Epidermal melanocyte (primary cell): ENCODE results near the gene TH.
"Not testable (repeated sequence)": the region's sequence is repeated elsewhere in the genome, so short reads cannot be mapped to it uniquely, and the experiment has no call there.

Source experiments
- DNase-seq: peaks from one replicate; pipeline ENCODE4 v3.0.0; 2011; ENCODE audit warnings: low spot score; ENCODE audit not compliant: insufficient read length

Gene TH

DNA sequence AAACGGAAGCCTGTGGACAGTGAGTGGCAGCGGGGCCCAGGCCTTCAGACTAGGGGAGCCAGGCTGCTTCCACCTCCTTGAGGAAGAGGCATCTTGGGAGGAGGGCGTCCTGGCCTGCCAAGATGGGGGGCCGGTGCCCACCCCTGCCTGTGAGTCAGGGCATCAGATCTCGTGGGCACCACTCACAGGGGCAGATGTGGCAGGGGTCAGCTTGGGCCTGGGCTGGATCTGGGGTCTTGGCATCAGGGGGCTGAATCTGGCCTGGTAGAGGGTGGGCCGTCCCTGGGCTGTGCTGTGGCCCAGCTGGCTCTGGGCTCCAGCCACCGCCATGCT, 24.1 kb upstream of the TH start:
- DNase-seq = no peak

GRCh38 chr11:2194877-2195755, 23.5 kb upstream of the TH start:
- DNase-seq = no peak

DNA sequence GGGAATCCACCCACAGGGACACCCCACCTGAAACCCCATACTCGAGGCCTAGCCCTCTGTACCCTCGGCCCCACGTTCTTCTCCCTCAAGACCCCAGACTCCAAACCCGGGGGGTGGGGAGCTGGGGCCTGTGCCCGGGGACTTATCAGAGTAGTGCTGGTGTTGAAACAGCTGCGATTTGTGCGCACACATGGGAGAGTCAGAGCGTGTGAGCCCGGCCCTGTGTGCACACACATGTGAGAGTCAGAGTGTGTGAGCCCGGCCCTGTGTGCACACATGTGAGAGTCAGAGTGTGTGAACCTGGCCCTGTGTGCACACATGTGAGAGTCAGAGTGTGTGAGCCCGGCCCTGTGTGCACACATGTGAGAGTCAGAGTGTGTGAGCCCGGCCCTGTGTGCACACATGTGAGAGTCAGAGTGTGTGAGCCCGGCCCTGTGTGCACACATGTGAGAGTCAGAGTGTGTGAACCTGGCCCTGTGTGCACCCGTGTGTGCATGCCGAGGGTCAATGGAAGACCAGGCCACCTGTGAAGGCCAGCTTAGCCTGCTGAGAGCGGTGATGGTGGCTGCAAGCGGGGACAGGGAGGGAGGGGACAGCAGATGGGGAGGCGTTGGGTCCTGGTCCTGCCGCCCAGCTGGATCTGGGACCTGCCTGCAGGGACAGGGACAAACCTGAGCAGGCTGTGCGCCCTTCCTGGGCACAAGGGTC, 22.4 kb upstream of the TH start:
- DNase-seq = not testable (repeated sequence)

DNA sequence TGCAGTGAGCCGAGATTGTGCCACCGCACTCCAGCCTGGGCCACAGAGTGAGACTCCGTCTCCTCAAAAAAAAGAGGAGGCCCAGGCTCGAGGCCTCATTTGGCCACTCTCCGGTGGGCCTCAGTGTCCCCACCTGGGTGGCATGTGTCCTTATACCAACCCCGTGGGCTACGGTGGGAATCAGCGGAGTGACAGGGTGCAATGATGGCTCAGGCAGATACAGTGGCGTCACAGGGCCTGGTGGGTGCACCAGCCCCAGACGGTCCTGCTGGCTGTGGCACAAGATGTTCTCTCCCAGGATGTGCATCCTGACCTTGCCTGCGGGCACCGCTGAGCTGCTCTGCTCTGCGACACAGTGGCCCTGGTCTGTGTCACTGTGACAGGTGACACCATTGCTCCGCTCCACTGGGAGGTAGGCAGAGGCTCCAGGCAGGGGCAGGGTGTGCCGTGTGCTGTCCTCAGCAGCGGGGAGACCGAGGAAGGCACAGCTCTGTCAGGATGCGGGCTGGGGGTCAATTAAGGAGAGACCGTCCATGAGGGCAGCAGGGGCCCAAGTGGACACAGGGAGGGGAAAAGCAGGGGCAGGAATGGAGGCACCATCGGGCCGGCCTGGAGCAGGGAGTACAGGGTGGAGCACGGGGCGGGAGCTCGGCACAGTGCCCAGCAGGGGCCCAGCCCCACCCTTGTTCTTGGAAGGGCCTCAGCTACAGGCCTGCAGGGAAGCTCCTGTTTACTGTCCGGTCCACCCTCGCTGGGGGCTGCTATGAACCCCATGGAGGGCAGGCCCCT, 21.7 kb upstream of the TH start:
- no peak for DNase-seq

DNA sequence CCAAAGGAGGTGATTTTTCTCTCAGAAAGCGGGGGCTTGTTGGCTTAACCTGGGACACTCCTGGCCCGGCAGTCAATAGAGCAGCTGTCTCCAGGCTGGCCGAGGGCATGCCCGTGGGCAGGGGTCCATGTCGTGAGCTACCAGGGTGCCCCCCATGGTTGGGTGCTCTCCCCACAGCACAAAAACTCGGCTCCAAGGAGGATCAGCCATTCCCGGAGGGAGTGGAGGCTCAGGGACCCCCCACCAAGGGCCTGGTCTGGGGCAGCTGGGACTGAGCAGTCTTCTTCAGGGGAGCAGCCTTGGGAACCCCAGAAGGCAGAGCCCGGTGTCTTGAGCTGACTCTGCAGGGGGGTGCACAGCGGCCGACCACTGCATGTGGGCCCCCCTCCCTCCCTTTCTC, 20.8 kb upstream of the TH start:
- no peak for DNase-seq

DNA sequence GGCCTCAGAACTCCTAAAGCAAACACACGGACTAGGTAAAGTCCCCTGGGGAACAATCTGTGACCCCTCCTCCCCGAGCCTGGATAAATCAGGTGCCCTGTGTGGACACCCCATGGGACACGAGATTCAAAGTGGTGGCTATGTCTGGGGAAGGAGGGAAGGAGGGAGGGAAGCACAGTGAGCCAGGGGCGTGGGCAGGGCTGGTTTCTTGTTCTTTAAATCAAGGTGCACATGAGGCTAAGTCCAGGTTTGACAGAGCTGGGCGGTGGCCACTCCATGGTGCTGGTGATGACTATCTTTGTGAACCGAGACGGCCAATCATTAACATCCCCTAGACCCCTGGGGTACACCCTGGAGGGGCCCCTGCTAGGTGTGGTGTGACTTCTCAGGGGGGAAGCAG, 20.3 kb upstream of the TH start:
- no peak for DNase-seq

- DNase-seq = no peak
Observed at GRCh38 chr11:2190657-2191471, 19.2 kb upstream of the TH start.

- no peak for DNase-seq
Observed at GRCh38 chr11:2189938-2190656, 18.5 kb upstream of the TH start.

DNA sequence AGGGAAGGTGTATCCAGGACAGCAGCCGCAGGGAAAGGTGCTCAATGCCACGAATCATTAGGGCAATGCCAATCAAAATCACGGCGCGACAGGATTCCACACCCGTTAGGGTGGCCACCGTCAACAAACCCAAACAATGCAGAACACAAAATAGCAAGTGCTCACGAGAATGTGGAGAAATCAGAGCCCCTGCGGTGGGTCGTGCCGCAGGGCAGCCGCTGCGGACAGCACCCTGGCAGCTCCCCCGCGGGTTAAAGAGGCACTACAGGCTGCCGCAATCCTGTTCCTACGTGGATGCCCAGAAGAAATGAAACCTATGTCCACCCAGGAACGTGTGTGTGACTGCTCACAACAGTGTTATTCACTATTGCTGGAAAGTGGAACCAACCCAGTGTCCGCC, 17.1 kb upstream of the TH start:
- DNase-seq = no peak

DNA sequence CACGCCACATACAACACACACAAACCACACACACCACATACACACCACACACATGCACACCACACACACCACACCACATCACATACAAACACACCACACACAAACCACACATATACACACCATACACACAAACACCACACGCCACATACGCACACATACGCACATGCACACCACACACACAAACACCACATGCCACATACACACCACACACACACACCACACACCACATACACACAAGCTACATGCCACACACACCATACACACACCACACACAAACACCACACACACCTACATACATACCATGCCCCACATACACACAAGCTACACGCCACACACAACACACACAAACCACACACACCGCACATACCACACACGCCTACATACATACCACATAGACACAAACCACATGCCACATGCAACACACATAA, 15.7 kb upstream of the TH start:
- DNase-seq = no peak

- no peak for DNase-seq
Observed at GRCh38 chr11:2186669-2187279, 15.2 kb upstream of the TH start.

DNA sequence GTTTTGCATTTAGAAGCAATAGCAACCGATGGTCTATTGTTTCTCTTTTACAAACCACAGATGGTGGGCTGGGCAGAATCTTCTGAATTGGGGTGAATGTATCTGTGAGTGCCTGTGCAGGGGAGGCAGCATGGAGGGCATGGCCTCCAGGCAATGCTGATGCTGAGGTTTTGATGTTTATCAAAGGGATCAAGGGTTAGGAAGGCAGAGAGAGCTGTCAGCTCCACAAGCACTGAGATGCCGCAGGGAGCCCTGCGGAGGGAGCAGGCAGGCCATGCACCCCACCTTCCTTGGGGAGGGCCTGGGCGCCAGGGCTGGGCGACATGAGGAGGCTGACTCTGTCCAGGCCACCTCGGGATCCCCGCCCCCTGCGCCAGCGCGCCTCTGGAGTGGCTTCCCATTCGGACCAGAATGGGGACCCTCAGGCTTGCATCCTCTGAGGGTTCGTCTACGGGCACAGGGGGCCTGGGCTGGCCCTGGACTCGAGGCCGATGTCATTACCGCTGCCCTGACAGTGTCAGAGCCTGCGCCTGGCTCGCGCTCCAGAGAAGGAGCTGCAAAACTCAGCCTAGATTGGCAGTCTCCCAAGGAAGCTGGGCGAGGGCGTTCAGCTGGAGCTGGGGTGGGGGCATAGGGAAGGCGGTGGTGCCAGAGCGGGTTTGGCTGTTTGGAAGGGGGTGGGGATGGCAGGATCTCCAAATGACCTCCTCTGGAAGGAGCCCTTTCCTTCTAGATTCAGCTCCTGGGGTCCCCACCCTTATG, 13.9 kb upstream of the TH start:
- DNase-seq = no peak

DNA sequence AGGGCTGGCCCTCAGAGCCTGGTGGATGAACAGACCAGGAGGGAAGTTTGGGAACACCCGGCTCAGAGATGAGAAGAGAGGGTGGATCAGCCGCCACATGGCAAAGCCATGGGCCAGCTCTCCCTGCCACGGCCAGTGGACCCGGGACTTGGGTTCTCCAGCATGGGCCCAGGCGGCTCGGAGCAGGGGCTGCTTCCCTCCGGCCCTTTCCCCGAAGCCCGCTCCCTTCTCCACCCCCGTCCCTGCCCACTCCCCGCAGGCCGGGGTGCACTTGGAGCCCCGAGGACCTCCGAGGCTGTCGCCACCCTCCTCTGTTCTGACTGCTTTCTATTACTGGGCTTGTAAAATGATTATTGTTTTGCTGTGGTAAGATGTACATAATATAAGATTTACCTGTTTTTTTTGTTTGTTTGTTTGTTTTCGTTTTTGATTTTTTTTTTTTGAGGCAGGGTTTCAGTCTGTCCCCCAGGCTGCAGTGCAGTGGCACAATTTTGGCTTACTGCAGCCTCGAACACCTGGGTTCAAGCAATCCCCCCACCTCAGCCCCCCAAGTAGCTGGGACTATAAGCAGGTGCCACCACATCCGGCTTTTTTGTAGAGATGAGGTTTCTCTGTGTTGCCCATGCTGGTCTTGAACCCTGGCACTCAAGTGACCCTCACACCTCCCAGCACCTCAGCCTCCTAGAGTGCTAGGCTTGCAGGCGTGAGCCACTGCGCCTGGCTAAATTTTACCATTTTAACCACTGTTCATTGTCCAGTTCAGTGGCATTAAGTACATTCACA, 11.3 kb upstream of the TH start:
- no peak for DNase-seq

DNA sequence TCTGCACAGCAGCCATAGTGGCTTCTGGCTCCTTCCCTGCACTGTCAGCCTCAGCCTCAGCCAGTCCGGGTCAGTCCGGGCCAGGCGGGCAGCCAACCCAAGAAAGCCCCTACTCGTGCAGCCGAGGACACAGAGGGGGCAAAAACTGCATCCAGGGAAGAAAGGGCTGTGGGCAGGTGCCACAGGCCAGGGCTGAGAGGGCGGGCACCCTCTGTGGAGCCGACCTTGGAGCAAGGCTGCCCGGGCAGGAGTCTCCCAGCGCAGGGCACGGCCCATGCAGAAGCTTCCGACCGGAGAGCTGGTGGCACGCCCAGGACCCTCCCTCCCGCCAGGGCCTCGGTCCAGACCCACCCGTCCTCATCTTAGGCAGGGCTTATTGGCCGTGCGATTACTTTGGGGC, 10.5 kb upstream of the TH start:
- no peak for DNase-seq

- DNase-seq = no peak
Observed at GRCh38 chr11:2180789-2181370, 9.3 kb upstream of the TH start.

DNA sequence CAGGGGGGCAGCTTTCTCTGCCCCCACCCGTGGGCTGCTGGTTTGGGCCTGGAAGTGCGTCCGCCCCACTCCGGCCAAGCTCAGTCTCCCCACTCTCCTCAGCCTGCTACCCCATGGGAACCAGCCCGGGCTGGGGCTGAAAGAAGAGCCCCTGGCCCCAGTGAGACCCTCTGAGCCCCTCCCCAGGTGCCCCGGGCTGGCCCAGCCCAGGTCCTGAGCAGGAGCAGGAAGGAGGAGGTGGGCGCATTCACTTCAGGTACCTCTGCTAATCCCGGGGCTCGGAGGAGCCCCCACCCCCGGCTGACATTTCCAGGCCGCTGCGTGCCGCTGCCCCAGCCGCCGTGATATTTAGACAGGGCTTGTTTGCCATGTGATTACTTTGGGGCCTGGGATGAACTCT, 8.7 kb upstream of the TH start:
- no peak for DNase-seq

- no peak for DNase-seq
Observed at GRCh38 chr11:2179516-2179915, 7.9 kb upstream of the TH start.

- DNase-seq = no peak
Observed at GRCh38 chr11:2178906-2179494, 7.4 kb upstream of the TH start.
